ENCODE data around the gene DGKI.

DGKI gene

GRCh38 chr7:137774793-137775201 lies 72.0 kb downstream of the DGKI start:
- DNase-seq: no peak

DNA sequence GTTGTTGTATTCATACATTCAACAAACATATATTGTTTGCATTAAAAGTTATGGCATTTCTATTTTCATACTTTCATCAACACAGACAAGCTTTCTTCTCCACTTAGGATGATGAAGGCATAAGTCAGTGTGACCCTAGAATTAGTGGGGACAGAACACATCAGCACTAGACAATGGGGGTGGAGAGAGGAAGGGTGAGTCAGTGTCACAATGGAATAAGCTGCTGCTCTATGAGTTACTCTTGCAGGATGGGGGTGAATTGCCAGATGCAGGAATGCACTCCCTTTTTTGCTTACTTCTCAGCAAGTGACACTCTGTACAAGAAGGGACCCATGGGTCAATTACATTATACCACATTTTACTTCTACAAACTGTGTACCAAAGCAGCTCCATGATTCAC lies 74.0 kb downstream of the DGKI start:
- no peak for DNase-seq

GRCh38 chr7:137772316-137772715 lies 74.5 kb downstream of the DGKI start:
- no peak for DNase-seq

GRCh38 chr7:137771679-137772078 lies 75.1 kb downstream of the DGKI start:
- DNase-seq: no peak

- DNase-seq: no peak
These were observed 75.5 kb downstream of the DGKI start for GRCh38 chr7:137771273-137771672.

DNA sequence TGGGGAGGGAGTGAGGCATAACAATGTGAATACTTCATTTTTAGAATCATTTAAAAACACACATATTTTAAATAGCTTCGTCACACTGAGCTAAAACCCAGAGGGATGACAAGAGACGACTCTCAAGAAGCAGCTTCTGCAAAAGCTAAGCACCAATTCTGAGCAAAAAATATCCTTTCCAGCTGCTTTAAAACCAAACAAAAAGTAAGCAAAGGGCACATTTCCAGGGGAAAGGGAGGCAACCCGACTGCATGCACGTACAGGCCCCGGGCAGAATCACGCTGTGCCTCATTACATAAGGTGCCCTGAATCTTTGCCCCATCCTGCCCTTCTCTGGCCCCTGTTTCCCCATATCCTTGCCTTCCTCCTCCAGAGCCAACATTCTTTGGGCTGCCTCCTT lies 78.4 kb downstream of the DGKI start:
- no peak for DNase-seq

DNA sequence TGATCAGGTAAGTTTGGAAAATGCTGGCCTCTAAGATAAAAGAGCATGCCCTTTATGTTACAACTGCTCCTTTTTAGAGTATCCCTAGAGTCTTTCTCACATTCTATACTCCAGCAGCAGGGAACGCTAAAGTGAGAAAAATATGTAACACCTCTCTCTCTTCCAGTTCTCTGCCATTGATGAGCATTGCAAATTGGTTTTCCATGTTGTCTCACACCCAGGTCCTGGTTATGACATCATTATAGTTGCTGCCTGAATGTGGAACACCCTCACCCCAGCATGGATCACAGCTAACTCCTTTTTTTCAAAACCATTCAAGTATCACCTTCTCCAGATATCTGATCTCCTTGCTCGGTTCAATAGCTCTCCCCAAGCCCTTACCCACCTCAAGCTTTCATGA lies 84.4 kb downstream of the DGKI start:
- no peak for DNase-seq

- no peak for DNase-seq
These were observed 86.7 kb downstream of the DGKI start for GRCh38 chr7:137760111-137760510.

DNA sequence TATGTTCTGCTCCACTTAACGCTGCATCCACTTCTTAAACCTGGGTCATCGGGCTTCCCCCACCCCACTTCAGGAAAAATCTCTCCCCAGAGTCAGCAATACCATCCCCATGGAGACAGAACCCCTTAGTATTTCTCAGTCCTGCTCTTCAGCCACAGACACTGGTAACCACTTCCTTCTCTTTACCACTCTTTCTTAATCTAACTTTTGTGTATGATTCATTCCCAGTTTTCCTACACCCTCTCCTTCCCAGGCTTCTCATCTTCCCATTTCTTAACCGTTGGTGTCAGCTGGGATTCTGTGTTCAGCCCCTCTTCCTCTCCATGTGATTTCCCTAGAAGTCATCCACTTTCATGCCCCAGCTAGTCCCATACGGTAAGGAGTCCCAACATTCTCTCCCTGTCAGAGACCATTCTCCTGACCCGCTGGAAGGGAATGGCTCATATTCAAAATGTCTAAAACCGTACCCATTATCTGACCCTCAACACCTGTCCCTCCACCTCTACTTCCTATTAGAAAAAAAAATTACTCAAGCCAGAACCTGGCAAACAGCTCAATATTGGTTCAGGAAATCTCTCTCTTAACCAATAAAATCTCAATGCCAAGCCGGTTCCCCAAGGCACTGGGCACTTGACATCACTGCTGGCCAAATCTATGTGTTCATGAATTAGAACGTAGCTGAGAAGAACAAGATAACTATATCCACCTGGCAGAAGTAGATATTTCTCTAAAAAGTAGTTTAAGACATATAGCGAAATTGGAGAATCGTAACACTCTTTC lies 89.4 kb downstream of the DGKI start:
- DNase-seq: no peak

GRCh38 chr7:137755846-137756651 lies 90.7 kb downstream of the DGKI start:
- no peak for DNase-seq

DNA sequence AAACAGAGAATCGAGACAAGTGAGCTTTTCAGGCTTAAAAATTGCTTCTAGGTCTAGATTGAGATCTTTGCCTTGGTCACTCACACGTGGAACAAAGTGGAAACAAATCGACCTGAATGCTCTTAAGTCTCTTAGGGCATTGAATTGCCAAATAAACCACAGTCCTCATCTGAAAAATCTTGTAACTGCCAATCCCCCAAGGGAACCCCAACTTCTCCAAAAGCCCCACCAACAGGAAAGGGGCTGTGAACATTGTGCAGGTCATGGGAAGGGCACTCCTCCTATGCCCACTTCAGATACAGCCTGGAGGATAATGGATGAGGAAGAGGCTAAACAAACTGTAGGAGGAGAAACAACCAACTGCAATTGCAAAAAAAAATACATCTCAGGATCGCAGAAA lies 91.3 kb downstream of the DGKI start:
- no peak for DNase-seq

- DNase-seq: no peak
These were observed 92.6 kb downstream of the DGKI start for GRCh38 chr7:137753948-137754851.

- DNase-seq: no peak
These were observed 93.2 kb downstream of the DGKI start for GRCh38 chr7:137753575-137753947.

DNA sequence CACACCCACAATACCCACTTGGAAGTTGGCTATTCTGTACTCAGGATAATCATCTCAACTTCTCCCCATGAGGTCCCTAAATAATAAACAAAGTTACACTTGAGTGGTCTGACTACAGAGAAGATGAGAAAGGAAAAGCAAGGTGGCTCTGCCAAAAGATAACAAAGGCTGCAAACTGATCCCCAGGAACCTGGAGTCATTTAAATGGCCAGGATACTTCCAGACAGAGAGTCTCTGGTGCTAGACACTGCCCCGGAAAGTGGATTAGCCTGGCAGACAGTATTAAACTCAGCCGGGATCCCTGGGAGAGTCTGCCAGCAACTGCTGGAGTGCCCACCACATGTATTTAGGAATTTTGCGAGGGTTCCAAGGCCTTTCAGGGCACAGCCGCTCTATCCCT lies 93.7 kb downstream of the DGKI start:
- no peak for DNase-seq

DNA sequence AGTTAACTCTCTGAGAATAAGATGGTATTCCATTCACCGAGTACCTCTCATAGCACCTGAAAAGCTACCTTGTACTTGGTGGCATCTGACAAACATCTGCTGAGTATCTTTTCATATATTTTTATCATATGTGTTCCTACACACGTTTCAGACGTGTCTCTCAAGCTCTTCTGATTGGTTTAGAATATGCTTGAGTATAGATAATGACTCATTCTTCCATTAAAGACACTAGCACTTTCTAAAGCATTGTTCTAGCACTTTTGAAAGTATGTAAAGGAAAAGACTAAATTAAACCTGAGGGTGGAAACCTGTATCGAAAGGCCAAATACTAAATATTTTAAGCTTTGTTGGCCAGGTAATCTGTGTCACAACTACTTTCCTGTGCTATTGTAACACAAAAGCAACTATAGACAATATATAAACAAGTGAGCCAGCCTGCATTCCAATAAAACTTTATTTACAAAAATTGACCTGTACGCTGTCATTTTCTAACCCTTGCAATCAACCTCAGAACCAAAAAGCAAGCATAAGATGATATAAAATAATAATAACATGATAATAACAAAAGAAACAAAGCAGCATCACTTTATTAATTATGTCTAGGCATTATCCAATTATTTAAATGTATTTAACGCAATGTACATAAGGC lies 95.3 kb downstream of the DGKI start:
- no peak for DNase-seq

- DNase-seq: no peak
These were observed 99.3 kb downstream of the DGKI start for GRCh38 chr7:137747359-137748031.

- DNase-seq: no peak
These were observed 103.8 kb downstream of the DGKI start for GRCh38 chr7:137743021-137743420.

DNA sequence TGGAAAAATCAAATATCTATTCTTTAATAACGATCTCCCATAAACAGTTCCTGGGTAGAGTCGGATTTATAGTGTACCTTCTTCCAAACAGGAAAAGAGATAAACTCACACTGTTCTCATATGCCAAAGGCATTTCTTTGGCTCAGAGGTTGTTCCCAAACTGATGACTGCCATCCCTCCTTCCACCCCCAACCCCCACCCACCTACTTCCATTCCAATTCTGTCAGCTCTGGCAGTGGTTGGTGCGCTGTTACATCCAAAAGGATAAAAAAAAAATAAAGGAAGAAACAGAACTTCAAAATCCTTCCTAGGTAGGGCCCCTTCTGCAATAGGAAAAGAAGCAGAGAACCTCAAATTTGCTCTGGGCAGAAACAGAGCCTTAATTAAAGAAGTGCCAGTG lies 104.7 kb downstream of the DGKI start:
- DNase-seq: no peak

DNA sequence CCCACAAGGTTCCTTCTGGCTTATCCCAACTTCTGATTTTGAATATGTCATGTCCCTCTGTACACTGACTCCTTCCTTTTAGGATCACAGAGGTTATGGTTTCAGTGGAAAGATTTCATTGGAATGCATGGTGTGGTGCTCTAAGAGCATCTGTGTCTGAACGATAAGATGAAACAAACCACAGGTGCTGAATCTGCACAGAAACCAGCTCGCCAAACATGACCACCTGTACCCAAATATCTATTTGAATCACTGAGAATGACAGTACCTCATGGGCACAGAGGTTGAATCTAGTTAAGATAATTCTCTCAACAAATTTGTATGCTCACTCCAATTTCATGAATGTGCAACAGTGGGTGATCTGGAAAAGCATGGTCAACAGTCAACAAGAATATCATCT lies 105.3 kb downstream of the DGKI start:
- no peak for DNase-seq

- no peak for DNase-seq
These were observed 112.6 kb downstream of the DGKI start for GRCh38 chr7:137734221-137734620.

DNA sequence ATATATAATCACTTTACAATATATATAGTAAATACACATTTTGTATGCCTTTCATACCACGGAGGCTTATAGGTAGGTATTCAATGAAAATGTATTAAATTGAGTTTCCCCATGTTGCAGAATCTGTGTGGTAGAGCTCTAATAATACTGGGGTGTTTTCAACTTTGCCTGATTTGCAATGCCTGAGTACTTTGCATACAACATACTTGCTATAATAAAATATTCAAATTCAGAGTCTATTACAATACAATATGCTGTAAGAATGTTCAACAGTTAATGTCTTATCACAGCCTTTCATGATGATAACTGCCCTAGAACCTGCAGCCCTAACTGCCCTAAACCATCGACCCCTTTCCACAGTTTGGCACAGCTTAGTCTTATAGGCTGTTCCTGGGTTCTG lies 114.6 kb downstream of the DGKI start:
- DNase-seq: no peak

DNA sequence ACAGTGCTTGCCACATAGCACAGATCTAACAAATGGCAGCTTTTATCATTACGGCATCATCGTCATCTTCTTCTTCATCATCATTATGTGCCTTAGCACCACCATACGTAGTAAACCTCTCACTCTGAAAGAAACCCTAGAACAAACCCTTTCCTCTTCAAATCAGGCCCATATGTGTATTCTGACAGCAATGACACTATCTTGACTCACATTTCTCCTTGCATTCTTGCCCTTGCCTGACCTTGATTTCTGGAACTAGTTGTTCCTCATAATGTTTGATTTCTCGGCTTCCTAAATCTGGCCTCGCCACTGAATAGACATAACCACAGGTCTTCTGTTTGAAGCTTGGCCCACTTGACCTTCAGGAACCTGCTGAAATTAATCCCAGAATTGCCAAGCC lies 115.3 kb downstream of the DGKI start:
- no peak for DNase-seq
